Fibroblast of mammary gland (primary cell): ENCODE data around the gene RIPK4.
A peak's percentile ranks its signal among the peaks of the same experiment; 100 is the strongest.

Source experiments
- DNase-seq: peaks from one replicate; pipeline ENCODE4 v3.0.0-alpha.2; 2010; ENCODE audit warnings: low read depth
- H3K4me3 ChIP-seq: 2 replicates; pipeline ENCODE4 v1.5.1; 2011; ENCODE audit warnings: low read depth, mild to moderate bottlenecking, low read length, moderate library complexity; ENCODE audit not compliant: control insufficient read depth
- CTCF ChIP-seq: conservative IDR thresholded peaks from 2 replicates; pipeline ENCODE4 v1.5.1; 2011; ENCODE audit warnings: low read depth, low read length, inconsistent platforms; ENCODE audit not compliant: control insufficient read depth, insufficient read depth

The RIPK4 gene

GRCh38 chr21:41755258-41755933 is 11.5 kb downstream of the RIPK4 start:
- no peak overlapping the region for H3K4me3 ChIP-seq
- DNase-seq, result no peak
- TF ChIP-seq CTCF, result no peak

- DNase-seq, result no peak
- no peak for TF ChIP-seq CTCF
- H3K4me3 ChIP-seq, result no peak overlapping the region
Observed at GRCh38 chr21:41754479-41754891, 12.4 kb downstream of the RIPK4 start.

- H3K4me3 ChIP-seq, result no peak overlapping the region
- TF ChIP-seq CTCF, result no peak
- DNase-seq, result no peak
Observed at GRCh38 chr21:41753006-41753898, 13.6 kb downstream of the RIPK4 start.

- DNase-seq, result peak; percentile 92
- no peak for TF ChIP-seq CTCF
- no peak overlapping the region for H3K4me3 ChIP-seq
Observed at GRCh38 chr21:41752231-41752681, 14.6 kb downstream of the RIPK4 start.

- no peak for DNase-seq
- no peak for TF ChIP-seq CTCF
- no peak overlapping the region for H3K4me3 ChIP-seq
Observed at GRCh38 chr21:41751611-41752011, 15.2 kb downstream of the RIPK4 start.

- DNase-seq, result no peak
- TF ChIP-seq CTCF, result no peak
- no peak overlapping the region for H3K4me3 ChIP-seq
Observed at GRCh38 chr21:41750532-41751151, 16.2 kb downstream of the RIPK4 start.
